Effector memory CD4-positive, alpha-beta T cell (primary cell): ENCODE measurements around the gene PHLDB2.
"Not testable (repeated sequence)": the region's sequence is repeated elsewhere in the genome, so short reads cannot be mapped to it uniquely, and the experiment has no call there.

Source experiments
- DNase-seq, 3 donors: peaks; one replicate each; pipeline ENCODE4 v3.0.0-alpha.2; 2020
- H3K27ac ChIP-seq: 2 replicates; pipeline ENCODE4 v1.7.0; 2013; ENCODE audit warnings: mild to moderate bottlenecking, low read length, moderate library complexity; ENCODE audit not compliant: insufficient read depth, poor library complexity, severe bottlenecking
- H3K27me3 ChIP-seq: replicated peaks from 2 replicates; pipeline ENCODE4 v1.7.0; 2013; ENCODE audit warnings: mild to moderate bottlenecking, low read length; ENCODE audit not compliant: insufficient read depth, control insufficient read depth, poor library complexity, severe bottlenecking
- H3K36me3 ChIP-seq: 2 replicates; pipeline ENCODE4 v1.7.0; 2013; ENCODE audit warnings: mild to moderate bottlenecking, low read length, moderate library complexity; ENCODE audit not compliant: control insufficient read depth, insufficient read depth
- H3K4me1 ChIP-seq: 2 replicates; pipeline ENCODE4 v1.7.0; 2013; ENCODE audit warnings: low read length, mild to moderate bottlenecking; ENCODE audit not compliant: control insufficient read depth, insufficient read depth, poor library complexity, severe bottlenecking
- H3K4me3 ChIP-seq: 2 replicates; pipeline ENCODE4 v1.7.0; 2013; ENCODE audit warnings: low read length, low read depth, mild to moderate bottlenecking; ENCODE audit not compliant: insufficient read depth, poor library complexity, severe bottlenecking
- H3K9me3 ChIP-seq: 2 replicates; pipeline ENCODE4 v1.7.0; 2013; ENCODE audit warnings: mild to moderate bottlenecking, low read length, moderate library complexity; ENCODE audit not compliant: control insufficient read depth
- total RNA-seq, 3 donors: gene quantifications; one replicate each; lab custom pipeline; 2026; lab: John Stamatoyannopoulos, UW

The PHLDB2 gene
- 26.3 to 45.5 (median 31.6) reads per million in 3 donors for total RNA-seq

GRCh38 chr3:111859061-111859973 is at the start of gene PHLDB2:
Gene PHLDB2, plus strand, starts transcription at chr3:111859265. Its CDS starts 24,813 bp downstream, at chr3:111884078.
- Histone ChIP-seq H3K4me3 (peak within 1 kb of the TSS; percentile 84), H3K27ac (peak within 1 kb of the TSS; percentile 76), H3K36me3 (no peaks in the 10 kb centered on the region), H3K9me3 (no peaks in the 10 kb centered on the region), H3K4me1 (peaks cover 7% of the 10 kb centered on the region), H3K27me3 (no peaks in the 10 kb centered on the region)
- DNase-seq = peak; percentile 53 to 57 (median 54)

- no peak for DNase-seq
- no peak overlapping the region for H3K27ac ChIP-seq
Observed at GRCh38 chr3:111810909-111811308, 48.2 kb upstream of the PHLDB2 start.

GRCh38 chr3:111811811-111812210 is 47.3 kb upstream of the PHLDB2 start:
- DNase-seq = no peak
- Histone ChIP-seq H3K36me3 (no peaks in the 10 kb centered on the region), H3K27ac (no peak overlapping the region), H3K4me1 (no peaks in the 10 kb centered on the region), H3K4me3 (no peak overlapping the region), H3K27me3 (no peaks in the 10 kb centered on the region), H3K9me3 (no peaks in the 10 kb centered on the region)

More at GRCh38 chr3:111810909-111811308, 48.2 kb upstream of the PHLDB2 start:
- H3K27me3 ChIP-seq = no peaks in the 10 kb centered on the region
- no peaks in the 10 kb centered on the region for H3K4me1 ChIP-seq
- no peaks in the 10 kb centered on the region for H3K36me3 ChIP-seq
- no peaks in the 10 kb centered on the region for H3K9me3 ChIP-seq
- no peak overlapping the region for H3K4me3 ChIP-seq

- Histone ChIP-seq H3K9me3 (no peaks in the 10 kb centered on the region), H3K27ac (no peak overlapping the region), H3K27me3 (no peaks in the 10 kb centered on the region), H3K36me3 (no peaks in the 10 kb centered on the region), H3K4me1 (no peaks in the 10 kb centered on the region), H3K4me3 (no peak overlapping the region)
- DNase-seq = no peak
Observed at GRCh38 chr3:111812701-111813100, 46.4 kb upstream of the PHLDB2 start.

GRCh38 chr3:111813441-111813840 is 45.6 kb upstream of the PHLDB2 start:
- no peak for DNase-seq
- no peak overlapping the region for H3K4me3 ChIP-seq
- no peak overlapping the region for H3K27ac ChIP-seq
- no peaks in the 10 kb centered on the region for H3K9me3 ChIP-seq
- H3K36me3 ChIP-seq = no peaks in the 10 kb centered on the region
- no peaks in the 10 kb centered on the region for H3K4me1 ChIP-seq
- H3K27me3 ChIP-seq = no peaks in the 10 kb centered on the region

GRCh38 chr3:111813979-111814378 is 45.1 kb upstream of the PHLDB2 start:
- H3K27me3 ChIP-seq = no peaks in the 10 kb centered on the region
- H3K9me3 ChIP-seq = no peaks in the 10 kb centered on the region
- no peak overlapping the region for H3K27ac ChIP-seq
- no peak for DNase-seq
- no peaks in the 10 kb centered on the region for H3K4me1 ChIP-seq
- H3K4me3 ChIP-seq = no peak overlapping the region
- H3K36me3 ChIP-seq = no peaks in the 10 kb centered on the region

GRCh38 chr3:111816771-111817170 is 42.3 kb upstream of the PHLDB2 start:
- DNase-seq, H3K4me3 ChIP-seq, H3K27ac ChIP-seq, H3K36me3 ChIP-seq, H3K4me1 ChIP-seq, H3K9me3 ChIP-seq, H3K27me3 ChIP-seq: not testable (repeated sequence)

GRCh38 chr3:111819927-111820326 is 39.1 kb upstream of the PHLDB2 start:
- no peak overlapping the region for H3K4me3 ChIP-seq
- no peaks in the 10 kb centered on the region for H3K27me3 ChIP-seq
- no peak overlapping the region for H3K27ac ChIP-seq
- no peaks in the 10 kb centered on the region for H3K9me3 ChIP-seq
- DNase-seq = no peak
- no peaks in the 10 kb centered on the region for H3K4me1 ChIP-seq
- no peaks in the 10 kb centered on the region for H3K36me3 ChIP-seq

GRCh38 chr3:111820651-111821050 is 38.4 kb upstream of the PHLDB2 start:
- Histone ChIP-seq H3K4me1 (no peaks in the 10 kb centered on the region), H3K36me3 (no peaks in the 10 kb centered on the region), H3K4me3 (no peak overlapping the region), H3K9me3 (no peaks in the 10 kb centered on the region), H3K27me3 (no peaks in the 10 kb centered on the region), H3K27ac (no peak overlapping the region)
- DNase-seq = no peak

- Histone ChIP-seq H3K36me3 (no peaks in the 10 kb centered on the region), H3K4me1 (no peaks in the 10 kb centered on the region), H3K4me3 (no peak overlapping the region), H3K27me3 (no peaks in the 10 kb centered on the region), H3K27ac (no peak overlapping the region), H3K9me3 (no peaks in the 10 kb centered on the region)
- DNase-seq = no peak
Observed at GRCh38 chr3:111821891-111822290, 37.2 kb upstream of the PHLDB2 start.
